Neural cell (in vitro differentiated cells): ENCODE data around the gene YKT6. TPM values are rescaled to one million over a fixed set of nuclear protein-coding genes. Genes with fewer than 3 reads are reported as not detected.

Experiments
- H2AFZ ChIP-seq: fragments of 200-600, 300-800 bp; sonication (generic), shearing (Covaris generic); 2 replicates; pipeline ENCODE4 v1.6.0; 2014; ENCODE audit warnings: low read depth, mild to moderate bottlenecking, antibody characterized with exemption, low read length, moderate library complexity
- H3F3A ChIP-seq: fragments of 200-600 bp; shearing (Covaris generic); 2 replicates; pipeline ENCODE4 v1.6.1; 2016; ENCODE audit warnings: mild to moderate bottlenecking, moderate library complexity, mixed read lengths, antibody characterized with exemption, low read length; ENCODE audit not compliant: insufficient read depth, poor library complexity, severe bottlenecking
- H3K27ac ChIP-seq: fragments of 200-600, 300-800 bp; sonication (generic), shearing (Covaris generic); 2 replicates; pipeline ENCODE4 v1.5.1; 2014; ENCODE audit warnings: mild to moderate bottlenecking, low read length, moderate library complexity
- H3K27me3 ChIP-seq: fragments of 300-800, 200-600 bp; sonication (generic), shearing (Covaris generic); 2 replicates; pipeline ENCODE4 v1.6.0; 2014; ENCODE audit warnings: mild to moderate bottlenecking, low read depth, low read length, moderate library complexity; ENCODE audit not compliant: insufficient read depth
- H3K36me3 ChIP-seq: fragments of 300-800, 200-600 bp; sonication (generic), shearing (Covaris generic); 2 replicates; pipeline ENCODE4 v1.5.1; 2014; ENCODE audit warnings: mild to moderate bottlenecking, antibody characterized with exemption, low read length, moderate library complexity; ENCODE audit not compliant: insufficient read depth
- H3K4me2 ChIP-seq: fragments of 300-800, 200-600 bp; sonication (generic), shearing (Covaris generic); 2 replicates; pipeline ENCODE4 v1.6.0; 2014; ENCODE audit warnings: mild to moderate bottlenecking, low read length
- H3K4me3 ChIP-seq: fragments of 300-800, 200-600 bp; sonication (generic), shearing (Covaris generic); 2 replicates; pipeline ENCODE4 v1.5.1; 2014; ENCODE audit warnings: mild to moderate bottlenecking, low read length, moderate library complexity
- H3K79me2 ChIP-seq: fragments of 200-600 bp; shearing (Covaris generic); replicated peaks from 2 replicates; pipeline ENCODE4 v1.6.0; 2014; ENCODE audit warnings: mild to moderate bottlenecking, low read length, moderate library complexity; ENCODE audit not compliant: insufficient read depth
- H3K9ac ChIP-seq: fragments of 300-800, 200-600 bp; sonication (generic), shearing (Covaris generic); 2 replicates; pipeline ENCODE4 v1.6.1; 2016; ENCODE audit warnings: mild to moderate bottlenecking, low read length, mixed read lengths
- H3K9me2 ChIP-seq: fragments of 200-600 bp; shearing (Covaris generic); 2 replicates; pipeline ENCODE4 v1.6.1; 2016; ENCODE audit warnings: mild to moderate bottlenecking, low read length, mixed read lengths; ENCODE audit not compliant: insufficient read depth
- H3K9me3 ChIP-seq: fragments of 200-600, 300-800 bp; sonication (generic), shearing (Covaris generic); 2 replicates; pipeline ENCODE4 v1.6.1; 2016; ENCODE audit warnings: mild to moderate bottlenecking, mixed run types, low read length, moderate library complexity, mixed read lengths
- H4K20me1 ChIP-seq: fragments of 200-600 bp; shearing (Covaris generic); 2 replicates; pipeline ENCODE4 v1.6.1; 2016; ENCODE audit warnings: mild to moderate bottlenecking, mixed run types; ENCODE audit not compliant: insufficient read depth
- CTCF ChIP-seq: fragments of 450-650 bp; IDR thresholded peaks from 2 replicates; pipeline ENCODE4 v1.5.1; 2014; ENCODE audit warnings: antibody characterized with exemption, mild to moderate bottlenecking, moderate library complexity; ENCODE audit not compliant: poor library complexity, severe bottlenecking
- EP300 ChIP-seq: fragments of 450-650 bp; conservative IDR thresholded peaks from 2 replicates; pipeline ENCODE4 v1.6.1; 2014; ENCODE audit warnings: antibody characterized with exemption, mild to moderate bottlenecking, moderate library complexity; ENCODE audit not compliant: poor library complexity, severe bottlenecking
- EZH2 ChIP-seq: fragments of 200-600, 300-800 bp; shearing (Covaris generic), sonication (generic); IDR thresholded peaks from 2 replicates; pipeline ENCODE4 v1.6.1; 2014; ENCODE audit warnings: antibody characterized with exemption, low read length, borderline replicate concordance, mild to moderate bottlenecking; ENCODE audit not compliant: insufficient read depth, poor library complexity, severe bottlenecking
- MXI1 ChIP-seq: fragments of 450-650 bp; conservative IDR thresholded peaks from 2 replicates; pipeline ENCODE4 v1.6.1; 2014; ENCODE audit warnings: antibody characterized with exemption, mild to moderate bottlenecking; ENCODE audit not compliant: poor library complexity, severe bottlenecking
- POLR2AphosphoS5 ChIP-seq: IDR thresholded peaks from 2 replicates; pipeline ENCODE4 v1.6.1; 2012
- RAD21 ChIP-seq: fragments of 450-650 bp; conservative IDR thresholded peaks from 2 replicates; pipeline ENCODE4 v1.6.1; 2014; ENCODE audit warnings: antibody characterized with exemption, mild to moderate bottlenecking, moderate library complexity
- SMC3 ChIP-seq: fragments of 450-650 bp; conservative IDR thresholded peaks from 2 replicates; pipeline ENCODE4 v1.6.1; 2014; ENCODE audit warnings: antibody characterized with exemption, mild to moderate bottlenecking, moderate library complexity; ENCODE audit not compliant: poor library complexity
- TAF1 ChIP-seq: IDR thresholded peaks from 2 replicates; pipeline ENCODE4 v1.6.1; 2012; ENCODE audit warnings: low read depth
- polyA plus RNA-seq: library from polyadenylated mRNA; depleted of rRNA; stranded (reverse); fragments of >200 nt; gene quantifications from 2 replicates; pipeline ENCODE4 v1.2.3, GENCODE V29; 2014
- TF ChIP-seq, protein P1 (sequence below): IDR thresholded peaks from 2 replicates; pipeline ENCODE4 v1.6.1; 2012; ENCODE audit warnings: borderline replicate concordance

Gene YKT6
- polyA plus RNA-seq, 1 donor from 2014 or later: 93.4 TPM

- Histone ChIP-seq H3K9me3 (no peaks in the 10 kb centered on the region), H3K79me2 (no peaks in the 10 kb centered on the region), H3K27ac (no peak overlapping the region), H3K9ac (no peak overlapping the region), H2AFZ (no peak overlapping the region), H3K4me2 (no peak overlapping the region), H4K20me1 (no peaks in the 10 kb centered on the region), H3K9me2 (no peaks in the 10 kb centered on the region), H3K36me3 (no peaks in the 10 kb centered on the region), H3K4me3 (no peak overlapping the region), H3F3A (no peaks in the 10 kb centered on the region), H3K27me3 (no peaks in the 10 kb centered on the region)
- TF ChIP-seq RAD21 (no peak), MXI1 (no peak), POLR2AphosphoS5 (no peak), SMC3 (no peak), TAF1 (no peak)
- TF ChIP-seq, protein P1, sequence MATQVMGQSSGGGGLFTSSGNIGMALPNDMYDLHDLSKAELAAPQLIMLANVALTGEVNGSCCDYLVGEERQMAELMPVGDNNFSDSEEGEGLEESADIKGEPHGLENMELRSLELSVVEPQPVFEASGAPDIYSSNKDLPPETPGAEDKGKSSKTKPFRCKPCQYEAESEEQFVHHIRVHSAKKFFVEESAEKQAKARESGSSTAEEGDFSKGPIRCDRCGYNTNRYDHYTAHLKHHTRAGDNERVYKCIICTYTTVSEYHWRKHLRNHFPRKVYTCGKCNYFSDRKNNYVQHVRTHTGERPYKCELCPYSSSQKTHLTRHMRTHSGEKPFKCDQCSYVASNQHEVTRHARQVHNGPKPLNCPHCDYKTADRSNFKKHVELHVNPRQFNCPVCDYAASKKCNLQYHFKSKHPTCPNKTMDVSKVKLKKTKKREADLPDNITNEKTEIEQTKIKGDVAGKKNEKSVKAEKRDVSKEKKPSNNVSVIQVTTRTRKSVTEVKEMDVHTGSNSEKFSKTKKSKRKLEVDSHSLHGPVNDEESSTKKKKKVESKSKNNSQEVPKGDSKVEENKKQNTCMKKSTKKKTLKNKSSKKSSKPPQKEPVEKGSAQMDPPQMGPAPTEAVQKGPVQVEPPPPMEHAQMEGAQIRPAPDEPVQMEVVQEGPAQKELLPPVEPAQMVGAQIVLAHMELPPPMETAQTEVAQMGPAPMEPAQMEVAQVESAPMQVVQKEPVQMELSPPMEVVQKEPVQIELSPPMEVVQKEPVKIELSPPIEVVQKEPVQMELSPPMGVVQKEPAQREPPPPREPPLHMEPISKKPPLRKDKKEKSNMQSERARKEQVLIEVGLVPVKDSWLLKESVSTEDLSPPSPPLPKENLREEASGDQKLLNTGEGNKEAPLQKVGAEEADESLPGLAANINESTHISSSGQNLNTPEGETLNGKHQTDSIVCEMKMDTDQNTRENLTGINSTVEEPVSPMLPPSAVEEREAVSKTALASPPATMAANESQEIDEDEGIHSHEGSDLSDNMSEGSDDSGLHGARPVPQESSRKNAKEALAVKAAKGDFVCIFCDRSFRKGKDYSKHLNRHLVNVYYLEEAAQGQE: no peak
These were observed 15.8 kb upstream of the YKT6 start for GRCh38 chr7:44184873-44185446.

GRCh38 chr7:44185729-44186128 is 15.0 kb upstream of the YKT6 start:
- Histone ChIP-seq H3K9ac (no peak overlapping the region), H3K9me2 (no peaks in the 10 kb centered on the region), H2AFZ (no peak overlapping the region), H3K27ac (no peak overlapping the region), H4K20me1 (no peaks in the 10 kb centered on the region), H3F3A (no peaks in the 10 kb centered on the region), H3K79me2 (no peaks in the 10 kb centered on the region), H3K4me2 (no peak overlapping the region), H3K9me3 (no peaks in the 10 kb centered on the region), H3K27me3 (no peaks in the 10 kb centered on the region), H3K4me3 (no peak overlapping the region), H3K36me3 (no peaks in the 10 kb centered on the region)
- TF ChIP-seq RAD21 (no peak), MXI1 (no peak), TAF1 (no peak), EP300 (no peak), POLR2AphosphoS5 (no peak), SMC3 (no peak), EZH2 (no peak), CTCF (no peak)
- TF ChIP-seq, protein P1: no peak
